Measurements from ENCODE around the gene CD19.

DNA sequence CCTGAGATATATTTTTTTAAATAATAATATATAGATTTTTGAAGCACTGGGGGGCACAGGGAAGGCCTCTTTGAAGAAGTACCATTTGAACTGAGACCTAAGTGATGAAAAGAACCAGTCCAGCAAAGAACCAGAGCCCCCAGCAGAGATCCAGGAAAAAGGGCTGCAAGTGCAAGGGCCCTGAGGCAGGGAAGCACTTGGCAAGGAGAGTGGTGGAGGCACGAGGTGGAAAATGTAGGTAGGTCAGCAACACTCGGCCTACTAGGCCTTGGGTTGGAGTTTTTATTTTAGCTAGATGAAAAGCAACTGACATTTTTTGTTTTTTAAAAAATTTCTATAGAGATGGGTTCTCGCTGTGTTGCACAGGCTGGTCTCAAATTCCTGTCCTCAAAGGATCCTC lies 1.6 kb upstream of the CD19 start:
- TF ChIP-seq, protein P1, sequence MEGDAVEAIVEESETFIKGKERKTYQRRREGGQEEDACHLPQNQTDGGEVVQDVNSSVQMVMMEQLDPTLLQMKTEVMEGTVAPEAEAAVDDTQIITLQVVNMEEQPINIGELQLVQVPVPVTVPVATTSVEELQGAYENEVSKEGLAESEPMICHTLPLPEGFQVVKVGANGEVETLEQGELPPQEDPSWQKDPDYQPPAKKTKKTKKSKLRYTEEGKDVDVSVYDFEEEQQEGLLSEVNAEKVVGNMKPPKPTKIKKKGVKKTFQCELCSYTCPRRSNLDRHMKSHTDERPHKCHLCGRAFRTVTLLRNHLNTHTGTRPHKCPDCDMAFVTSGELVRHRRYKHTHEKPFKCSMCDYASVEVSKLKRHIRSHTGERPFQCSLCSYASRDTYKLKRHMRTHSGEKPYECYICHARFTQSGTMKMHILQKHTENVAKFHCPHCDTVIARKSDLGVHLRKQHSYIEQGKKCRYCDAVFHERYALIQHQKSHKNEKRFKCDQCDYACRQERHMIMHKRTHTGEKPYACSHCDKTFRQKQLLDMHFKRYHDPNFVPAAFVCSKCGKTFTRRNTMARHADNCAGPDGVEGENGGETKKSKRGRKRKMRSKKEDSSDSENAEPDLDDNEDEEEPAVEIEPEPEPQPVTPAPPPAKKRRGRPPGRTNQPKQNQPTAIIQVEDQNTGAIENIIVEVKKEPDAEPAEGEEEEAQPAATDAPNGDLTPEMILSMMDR (IDR thresholded peaks at IDR 0.05): no peak
- no peak for TF ChIP-seq POLR2A (IDR thresholded peaks at IDR 0.05)

All from body of pancreas (tissue), 4 donors.